ENCODE data around the gene DYNLT2.
"Not testable (repeated sequence)": the region's sequence is repeated elsewhere in the genome, so short reads cannot be mapped to it uniquely, and the experiment has no call there.

DYNLT2 gene

DNA sequence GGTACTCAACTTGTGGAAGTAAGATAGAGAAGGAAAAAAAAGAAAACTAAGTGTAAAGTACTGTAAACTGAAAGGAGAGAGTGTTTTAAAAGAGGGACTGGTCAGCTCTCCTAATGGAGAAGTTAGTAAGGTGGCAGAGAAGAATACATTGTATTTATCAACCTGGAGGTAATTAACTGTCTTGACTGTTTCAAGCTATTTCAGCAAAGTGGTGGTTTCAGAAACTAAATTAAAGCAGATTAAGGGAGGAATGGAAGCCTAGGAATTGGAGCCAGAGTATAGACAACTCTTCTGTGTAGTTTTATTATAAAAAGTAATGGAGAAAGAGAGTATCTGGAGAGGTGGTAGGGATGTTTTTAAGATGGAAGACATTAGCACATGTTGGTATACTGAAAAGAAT, 24.4 kb downstream of the DYNLT2 start:
- DNase-seq: no peak

DNA sequence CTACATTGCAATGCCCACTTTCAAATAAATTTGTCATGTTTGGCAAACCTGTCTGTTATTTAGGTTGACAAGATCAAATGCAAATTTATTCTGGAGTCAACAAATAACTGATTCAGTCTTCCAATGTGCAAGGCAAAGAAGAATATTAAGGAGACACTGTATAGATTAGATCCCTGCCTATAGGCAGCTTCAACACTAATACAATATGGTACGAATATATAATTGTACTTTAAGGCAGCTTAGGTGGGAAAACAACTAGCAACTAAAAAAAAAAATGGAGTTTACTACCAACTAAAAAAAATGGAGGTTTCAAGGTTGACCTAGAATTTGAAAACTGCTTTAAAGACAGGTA, 25.3 kb downstream of the DYNLT2 start:
- DNase-seq: no peak

DNA sequence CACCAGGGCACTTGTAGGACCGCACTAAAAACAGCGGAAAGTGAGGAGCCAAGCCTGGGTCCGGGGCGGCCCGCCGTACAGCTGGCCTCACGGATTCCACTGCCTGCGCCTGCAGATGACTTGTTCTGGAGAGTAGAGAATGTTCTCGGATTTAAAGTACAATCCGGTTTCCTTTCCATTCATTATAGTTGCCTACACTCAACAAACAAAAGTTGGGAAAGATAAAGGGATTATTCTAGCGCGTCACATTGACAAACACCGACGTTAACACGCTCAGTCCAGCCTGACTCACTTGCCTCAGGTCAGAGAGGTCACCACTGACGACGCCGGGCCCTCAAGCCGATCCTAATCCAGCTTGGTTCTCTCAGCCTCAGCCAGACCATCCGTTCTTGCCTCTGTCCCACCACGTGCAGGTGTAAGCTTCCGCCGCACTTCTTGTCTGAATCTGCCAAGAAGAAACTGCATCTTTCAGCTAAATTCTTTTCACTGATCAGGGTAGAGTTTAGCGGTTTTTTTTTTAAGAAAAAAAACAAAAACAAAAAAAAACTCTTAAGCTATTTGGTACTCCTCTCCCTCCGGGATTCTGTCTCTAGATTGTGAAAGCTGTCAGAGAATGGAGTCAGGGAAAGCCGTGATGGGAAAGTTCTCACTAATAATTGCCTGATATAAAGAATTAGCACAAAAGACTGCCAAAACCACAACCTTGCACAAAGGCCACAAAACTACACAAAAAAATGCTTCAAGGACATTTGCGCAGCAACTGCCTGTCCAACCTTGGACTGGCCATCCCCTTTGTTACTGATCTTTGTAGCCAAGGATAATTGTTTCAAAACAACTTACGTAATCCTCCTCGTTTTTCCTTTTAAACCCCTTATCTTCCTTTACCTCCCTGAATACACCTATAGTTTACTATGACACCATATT, 26.0 kb downstream of the DYNLT2 start:
- no peak for DNase-seq

DNA sequence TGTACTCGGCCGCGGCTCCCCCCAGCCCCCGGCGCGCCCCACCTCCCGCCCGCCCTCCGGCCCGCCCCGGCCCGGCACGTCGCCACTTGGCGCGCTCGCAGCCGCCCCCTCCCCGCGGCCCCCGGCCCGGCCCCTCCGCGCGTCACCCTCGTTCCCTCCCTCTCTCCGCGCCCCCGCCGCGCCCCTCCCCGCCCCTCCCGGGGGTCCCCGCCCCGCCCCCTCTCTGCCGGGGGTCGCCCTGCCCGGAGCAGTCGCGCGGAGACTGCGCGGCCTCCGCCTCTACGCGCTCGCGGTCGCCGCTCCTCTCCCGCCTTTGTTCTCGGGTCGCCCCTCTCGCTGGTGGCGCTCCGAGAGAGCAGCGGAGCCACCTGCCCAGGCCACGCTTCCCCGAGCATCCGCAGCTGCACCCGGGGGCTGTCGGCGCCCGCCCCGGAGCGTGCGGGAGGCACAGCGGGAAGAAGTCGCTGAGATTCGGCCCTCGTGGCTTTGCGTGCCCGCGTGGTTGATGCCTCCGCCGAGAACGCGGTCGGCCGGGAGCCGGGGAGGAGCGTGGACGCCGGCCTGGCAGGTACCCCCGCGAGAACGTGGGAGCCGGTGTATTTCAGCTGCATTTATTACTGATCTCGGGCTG, 26.8 kb downstream of the DYNLT2 start, which contains the start of gene PHF10:
PHF10 (minus strand) TSS at position 7 of the 631 bp plus-strand sequence. CDS start 569 bp downstream, outside the sequence.
- peak; percentile 64 for DNase-seq

DNA sequence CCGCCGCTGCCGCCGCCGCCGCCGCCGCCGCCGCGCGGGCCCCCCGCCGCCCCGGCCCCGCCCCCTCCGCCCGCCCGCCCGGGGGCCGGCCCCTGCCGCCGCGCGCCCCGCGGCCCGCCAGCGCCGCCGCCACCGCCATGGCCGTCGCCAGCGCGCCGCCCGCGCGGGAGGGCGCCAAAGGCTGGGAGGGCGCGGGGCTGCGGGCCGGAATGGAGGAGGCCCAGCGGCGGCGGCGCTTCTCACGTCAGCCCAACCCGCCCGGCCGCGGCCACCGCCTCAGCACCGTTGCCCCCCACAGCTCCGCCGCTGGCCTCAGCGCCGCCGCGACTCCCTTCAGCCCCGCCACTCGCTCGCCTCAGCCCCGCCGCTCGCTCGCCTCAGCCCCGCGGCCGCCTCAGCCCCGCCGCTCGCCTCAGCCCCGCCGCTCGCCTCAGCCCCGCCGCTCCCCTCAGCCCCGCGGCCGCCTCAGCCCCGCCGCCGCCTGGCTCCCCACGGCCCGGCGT, 27.3 kb downstream of the DYNLT2 start:
- peak; percentile 35 for DNase-seq

DNA sequence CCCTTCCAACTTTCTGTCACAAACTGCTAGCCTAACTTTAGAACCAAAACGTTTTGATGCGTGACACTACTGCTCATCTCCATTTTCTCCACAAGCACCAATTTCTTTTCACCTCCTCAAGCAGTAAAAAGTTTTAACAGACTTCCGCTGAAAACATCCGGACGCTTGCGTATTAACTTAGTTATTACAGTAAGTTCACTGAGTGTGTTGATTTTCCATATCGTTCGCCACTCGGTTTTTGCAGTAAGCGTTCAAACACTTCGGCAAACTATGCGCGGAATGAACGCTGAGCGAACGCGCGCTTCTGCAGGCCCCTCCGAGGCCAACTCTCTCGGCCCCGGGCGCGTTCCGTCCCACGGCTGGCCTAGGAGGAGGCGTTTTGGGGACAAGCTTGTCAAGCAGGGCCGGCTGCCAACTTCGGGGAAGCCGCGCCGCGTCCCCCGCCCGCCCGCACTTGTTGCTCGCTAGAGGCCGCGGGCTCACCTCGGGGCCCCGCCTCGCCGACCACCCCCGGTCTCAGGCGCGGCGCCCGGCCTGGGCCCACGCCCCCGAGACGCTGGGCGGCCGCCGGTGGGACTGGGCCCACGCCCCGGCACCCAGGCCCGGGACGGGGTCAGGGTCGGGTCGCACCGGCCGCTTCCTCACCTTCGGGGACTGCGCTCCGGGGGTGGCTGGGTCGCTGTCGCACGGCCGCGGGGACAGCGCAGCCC, 28.0 kb downstream of the DYNLT2 start:
- DNase-seq: peak; percentile 55

DNA sequence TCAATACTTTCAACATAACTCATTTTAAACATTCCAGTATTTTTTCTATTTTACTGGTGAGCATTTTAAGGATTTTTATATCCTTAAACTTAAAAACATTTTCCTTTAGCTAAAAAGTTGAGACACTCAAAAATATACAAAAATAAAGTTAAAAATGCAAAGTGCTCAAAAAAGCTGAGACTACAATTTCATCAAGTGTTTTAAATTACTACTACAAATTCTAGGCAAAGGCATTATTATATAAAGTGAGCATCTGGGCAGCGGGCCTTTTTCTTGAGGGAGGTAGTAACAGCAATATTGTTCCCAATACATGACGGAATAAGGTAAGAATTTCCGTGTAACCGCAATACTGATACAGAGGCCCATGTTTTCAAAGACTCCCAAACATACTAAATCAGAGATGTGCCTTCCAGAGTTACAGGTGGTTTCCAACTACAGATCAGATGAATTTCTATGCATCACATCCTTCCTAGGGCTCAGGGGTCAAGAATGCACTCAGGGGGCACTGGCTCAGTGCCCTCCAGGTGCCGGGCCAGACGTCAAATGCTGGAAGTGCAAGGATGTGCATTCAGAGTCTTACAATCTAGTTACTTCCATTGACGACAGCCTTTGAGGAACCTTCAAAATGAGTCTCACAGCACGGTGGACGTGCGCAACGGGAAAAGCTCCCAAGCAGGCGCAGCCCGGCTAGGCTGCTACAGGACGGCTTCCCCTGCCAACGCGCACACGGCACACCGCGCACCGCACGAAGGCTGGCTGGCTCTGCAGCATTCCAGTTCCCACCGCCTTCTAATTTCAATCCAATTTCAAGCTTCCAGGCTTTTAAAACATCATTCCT, 28.8 kb downstream of the DYNLT2 start:
- DNase-seq: peak; percentile 34

DNA sequence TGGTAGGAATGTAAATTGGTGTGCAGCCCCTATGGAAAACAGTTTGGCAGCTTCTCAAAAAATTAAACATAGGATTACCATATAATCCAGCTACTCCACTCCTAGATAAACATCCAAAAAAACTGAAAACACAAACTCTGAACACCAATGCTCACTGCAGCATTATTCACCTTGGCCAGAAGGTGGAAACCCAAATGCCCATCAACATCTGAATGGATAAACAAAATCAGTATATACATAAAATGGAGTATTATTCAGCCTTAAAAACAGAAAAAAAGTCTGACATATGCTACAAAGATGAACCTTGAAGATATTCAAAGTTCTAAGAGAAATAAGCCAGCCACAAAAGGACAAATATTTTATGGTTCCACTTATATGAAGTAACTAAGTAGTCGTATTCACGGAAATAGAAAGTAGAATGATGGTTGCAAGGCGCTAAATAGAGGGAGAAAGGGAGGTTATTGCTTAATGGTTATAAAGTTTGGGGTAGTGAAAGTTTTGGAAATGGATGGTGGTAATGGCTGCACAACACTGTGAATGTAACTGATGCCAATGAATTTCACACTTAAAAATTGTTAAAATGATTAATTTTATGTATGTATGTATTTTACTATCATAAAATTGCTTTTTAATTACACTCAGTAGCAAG, 31.0 kb downstream of the DYNLT2 start:
- no peak for DNase-seq

DNA sequence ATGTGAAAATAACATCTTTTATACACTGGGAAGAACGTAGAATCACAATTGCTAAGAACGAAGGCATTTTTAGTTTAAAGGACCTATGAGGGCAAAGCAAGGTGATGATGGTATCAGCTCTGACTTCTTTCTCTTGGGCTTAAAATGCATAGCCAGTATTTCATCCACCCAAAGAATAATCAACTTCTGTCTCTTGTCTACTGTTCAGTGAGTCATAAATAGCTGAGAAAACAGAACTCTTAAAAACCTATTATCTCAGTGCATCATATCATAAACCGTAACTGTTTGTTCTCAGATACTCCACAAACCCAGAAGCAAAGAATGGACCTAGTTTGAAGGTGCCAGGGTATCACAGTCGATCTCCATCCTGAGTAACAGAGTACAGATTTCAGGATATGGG, 32.3 kb downstream of the DYNLT2 start:
- no peak for DNase-seq

DNA sequence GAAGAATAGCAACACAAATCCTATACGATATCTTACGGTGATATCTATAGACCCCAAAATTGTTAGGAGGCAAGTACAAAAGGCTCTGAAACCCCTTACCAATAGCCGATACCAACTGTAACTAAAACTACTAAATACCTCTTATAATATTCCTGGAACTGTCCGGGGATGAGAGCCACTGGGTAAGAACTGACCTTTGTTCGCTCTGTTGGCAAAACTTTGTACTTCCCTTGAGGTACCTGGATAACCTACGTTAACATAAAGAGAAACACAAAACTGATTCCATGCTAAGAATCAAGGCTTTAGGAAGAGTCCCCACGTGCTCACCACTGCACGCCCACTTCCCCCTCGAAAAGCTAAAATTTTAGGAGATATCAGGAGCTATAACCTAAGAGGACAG, 36.8 kb downstream of the DYNLT2 start:
- DNase-seq: no peak

DNA sequence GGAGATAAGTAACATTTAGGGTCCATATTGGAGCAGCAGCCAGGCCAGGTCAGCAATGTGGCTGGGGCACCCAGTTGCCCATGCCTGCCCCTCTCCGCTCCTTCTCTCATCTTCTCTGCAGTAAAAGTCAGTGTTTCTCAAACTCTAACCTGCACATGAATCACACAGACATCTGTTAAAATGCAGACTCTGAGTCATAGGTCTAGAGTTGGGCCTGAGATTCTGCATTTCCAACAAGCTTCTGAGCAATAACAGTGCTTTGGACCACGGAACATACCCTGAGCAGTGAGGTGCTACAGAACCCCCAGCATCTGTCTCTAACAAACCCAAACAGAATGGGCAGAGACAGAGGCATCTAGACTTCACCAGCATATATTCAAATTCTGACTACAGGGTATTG, 37.2 kb downstream of the DYNLT2 start:
- DNase-seq: no peak

DNA sequence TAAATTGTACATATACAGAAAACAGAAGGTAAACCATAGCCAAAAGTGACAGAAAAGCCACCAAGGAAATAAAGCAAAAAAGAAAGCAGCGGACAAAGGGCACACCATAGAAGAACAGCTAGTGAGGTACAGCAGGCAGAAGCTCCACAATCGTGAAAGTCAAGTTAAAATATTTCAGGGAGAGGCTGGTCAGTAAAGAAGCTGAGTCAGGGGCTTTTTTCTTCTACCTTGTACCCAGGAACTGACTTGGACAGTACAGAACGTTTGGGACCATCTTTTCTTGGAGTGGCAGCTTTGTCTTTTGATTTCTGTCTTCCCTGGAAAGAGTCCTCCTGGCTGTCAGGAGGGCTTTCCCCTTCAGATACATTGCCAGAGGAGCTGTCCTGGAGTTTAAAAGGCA, 41.4 kb downstream of the DYNLT2 start:
- no peak for DNase-seq

DNA sequence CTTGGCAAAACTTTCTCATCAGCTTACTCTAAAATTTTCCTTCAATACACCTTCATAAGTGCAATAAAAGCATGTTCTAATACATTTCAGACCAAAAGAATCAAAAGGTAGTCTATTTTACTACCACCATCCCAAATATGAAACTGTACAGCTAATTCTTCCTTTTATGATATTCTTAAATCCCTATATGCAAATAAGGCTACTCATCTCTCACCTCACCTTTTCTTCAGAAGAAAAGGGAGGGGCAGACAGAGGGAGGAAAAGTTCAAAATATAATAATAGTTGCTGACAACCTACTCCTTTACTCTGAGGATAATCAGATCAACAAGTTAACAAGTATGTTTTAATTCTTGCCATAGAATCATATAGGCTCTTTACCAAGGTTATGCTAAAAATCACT, 42.1 kb downstream of the DYNLT2 start:
- no peak for DNase-seq

DNA sequence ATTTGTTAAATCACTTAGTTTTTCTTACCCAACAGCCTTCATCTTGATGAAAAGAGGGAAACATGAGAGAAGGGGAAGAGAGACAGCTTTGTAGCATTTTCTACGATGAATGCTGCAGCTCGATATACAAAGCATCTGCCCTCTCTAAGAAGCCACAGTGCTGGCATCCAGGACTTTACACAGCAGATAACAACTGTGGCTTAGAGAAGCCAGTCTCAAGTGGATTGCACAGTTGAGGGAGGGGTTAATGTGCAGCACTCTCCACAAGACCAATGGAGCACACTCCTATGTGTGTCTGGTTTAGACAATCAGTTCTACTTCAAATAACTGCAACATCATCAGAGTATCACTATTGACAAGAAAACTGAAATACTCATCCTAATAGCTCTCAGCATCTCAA, 43.6 kb downstream of the DYNLT2 start:
- no peak for DNase-seq

DNA sequence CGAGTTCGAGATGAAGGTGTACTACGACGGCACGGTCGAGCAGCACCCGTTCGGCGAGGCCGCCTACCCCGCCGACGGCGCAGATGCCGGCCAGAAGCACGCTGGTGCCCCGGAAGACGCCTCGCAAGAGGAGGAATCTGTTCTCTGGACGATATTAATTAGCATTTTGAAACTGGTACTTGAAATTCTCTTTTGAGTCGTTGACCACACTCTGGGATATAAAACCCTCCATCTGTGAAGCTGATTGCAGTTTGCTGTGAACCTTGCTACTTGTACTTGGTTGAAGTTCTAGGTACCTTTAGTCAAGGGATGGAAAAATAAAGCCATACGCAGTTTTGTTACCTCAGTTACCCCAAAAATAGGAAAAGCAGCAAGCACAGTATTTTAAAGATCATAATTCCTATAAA, 48.5 kb downstream of the DYNLT2 start:
- no peak for DNase-seq

DNA sequence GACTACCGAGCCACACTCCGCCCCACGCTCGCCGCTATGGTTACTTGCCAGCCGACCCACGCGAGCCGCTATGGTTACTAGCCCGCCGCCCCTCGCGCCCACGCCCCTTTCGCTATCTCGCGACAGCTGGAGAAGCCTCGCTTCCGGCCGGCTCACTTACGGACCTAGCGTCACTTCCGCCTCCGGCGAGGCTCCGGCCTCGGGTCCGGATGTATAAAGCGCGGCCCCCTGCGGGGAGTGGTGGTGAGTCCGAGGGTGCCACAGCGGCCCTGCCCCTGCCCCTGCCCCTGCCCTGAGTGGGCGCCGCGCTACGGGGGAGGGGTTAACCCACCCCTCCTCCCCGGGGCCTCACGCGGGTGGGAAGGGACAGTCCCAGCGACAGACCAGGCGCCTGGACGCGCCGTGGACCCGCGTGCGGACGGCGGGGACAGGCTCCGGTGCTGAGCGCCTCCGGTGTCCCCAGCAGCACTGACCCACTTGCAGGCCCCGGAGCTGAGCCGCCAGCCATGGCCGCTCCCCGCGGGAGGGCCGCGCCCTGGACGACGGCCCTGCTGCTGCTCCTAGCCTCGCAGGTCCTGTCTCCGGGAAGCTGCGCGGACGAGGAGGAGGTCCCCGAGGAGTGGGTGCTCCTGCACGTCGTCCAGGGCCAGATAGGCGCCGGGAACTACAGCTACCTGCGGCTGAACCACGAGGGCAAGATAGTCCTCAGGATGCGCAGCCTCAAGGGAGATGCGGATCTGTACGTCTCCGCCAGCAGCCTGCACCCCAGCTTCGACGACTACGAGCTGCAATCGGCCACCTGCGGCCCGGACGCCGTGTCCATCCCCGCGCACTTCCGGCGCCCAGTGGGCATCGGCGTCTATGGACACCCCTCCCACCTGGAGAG, 49.2 kb downstream of the DYNLT2 start, which contains the start of the genes C6orf120 and WDR27:
C6orf120 (plus strand) TSS at position 173 of the 886 bp plus-strand sequence; CDS start at position 507, 334 bp downstream.
WDR27 (minus strand) TSS at position 76 of the 886 bp plus-strand sequence. CDS start 13,024 bp downstream, outside the sequence.
- DNase-seq: peak; percentile 96

DNA sequence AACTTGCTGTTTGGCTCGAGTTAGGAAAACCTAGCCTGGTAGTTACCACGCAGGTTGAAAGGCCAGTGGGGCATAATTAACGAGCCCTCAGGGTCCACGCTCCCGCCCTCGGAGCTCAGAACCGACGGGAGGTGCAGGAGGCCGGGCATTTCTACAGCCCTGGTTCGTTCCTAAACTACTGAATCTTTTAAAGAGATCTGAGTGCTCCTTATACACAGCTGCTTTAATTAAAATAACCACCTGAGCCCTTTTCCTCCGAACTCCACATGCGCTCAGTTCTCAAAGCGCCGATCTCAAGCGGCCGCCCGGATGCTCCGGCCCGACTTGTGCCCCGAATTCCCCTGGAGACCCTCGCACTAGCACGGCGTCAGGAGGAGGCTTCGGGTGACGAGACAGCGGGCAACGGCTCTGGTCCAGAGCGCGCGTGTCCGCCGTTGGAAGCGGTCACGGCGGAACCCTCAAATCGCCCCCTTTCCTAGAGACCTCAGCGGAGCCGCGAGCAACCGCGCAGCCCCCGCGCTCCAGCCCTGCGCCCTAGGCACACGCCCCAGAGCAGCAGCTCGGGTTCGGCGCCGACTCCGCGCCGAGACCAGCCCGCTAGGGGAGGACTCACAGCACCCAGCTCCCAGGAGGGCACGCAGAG, 49.9 kb downstream of the DYNLT2 start:
- no peak for DNase-seq

DNA sequence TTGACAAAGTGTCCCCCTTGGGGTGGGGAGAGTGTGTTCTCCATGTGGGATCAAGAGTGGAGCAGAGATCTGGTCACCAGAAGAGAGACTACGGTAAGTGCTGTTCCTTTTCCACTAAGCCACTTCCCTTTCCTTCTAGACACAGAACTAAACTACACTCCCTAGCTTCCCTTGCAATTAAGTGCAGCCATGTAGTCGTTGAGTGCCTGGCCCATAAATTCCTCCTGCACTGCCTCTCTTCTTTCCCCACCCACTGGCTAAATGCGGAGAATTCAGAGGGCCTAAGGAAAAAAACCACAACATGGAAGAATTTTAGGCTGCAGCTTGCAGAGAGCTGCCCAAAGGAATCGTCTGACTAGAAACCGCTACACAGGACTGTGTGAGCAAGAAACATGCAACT, 51.1 kb downstream of the DYNLT2 start:
- no peak for DNase-seq

DNA sequence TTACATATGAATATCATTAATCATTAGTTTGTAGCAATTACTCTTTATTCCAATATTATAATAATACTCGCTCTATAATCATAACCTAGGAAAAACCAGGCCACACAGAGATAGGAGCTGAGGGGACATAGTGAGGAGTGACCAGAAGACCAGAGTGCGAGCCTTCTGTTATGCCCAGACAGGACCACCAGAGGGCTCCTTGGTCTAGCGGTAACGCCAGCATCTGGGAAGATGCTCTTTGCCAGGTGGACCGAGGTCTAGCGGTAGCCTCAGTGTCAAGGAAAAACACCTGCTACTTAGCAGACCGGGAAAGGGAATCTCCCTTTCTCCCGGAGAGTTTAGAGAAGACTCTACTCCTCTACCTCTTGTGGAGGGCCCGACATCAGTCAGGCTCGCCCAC, 54.3 kb downstream of the DYNLT2 start:
- not testable (repeated sequence) for DNase-seq

DNA sequence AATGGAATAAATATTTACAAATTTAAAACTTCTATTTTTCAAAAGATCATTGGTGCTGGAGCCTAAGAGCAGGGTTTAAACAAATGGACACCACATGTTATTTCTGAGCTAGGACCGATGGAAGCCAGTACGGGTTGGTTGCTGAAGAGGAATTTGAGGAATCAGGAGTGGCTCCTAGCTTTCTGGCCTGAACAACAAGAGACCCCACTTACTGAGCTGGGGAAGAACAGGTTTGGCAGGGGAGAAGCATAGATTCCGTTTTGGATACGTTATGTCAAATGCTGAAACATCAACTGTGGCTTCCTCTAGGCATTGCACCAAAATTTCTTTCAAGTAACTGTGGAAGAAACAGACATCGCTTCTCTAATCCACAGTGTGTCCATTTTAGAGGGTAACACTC, 56.2 kb downstream of the DYNLT2 start:
- DNase-seq: no peak

All from activated CD4-positive, alpha-beta T cell treated with anti-CD3 and anti-CD28 coated beads, Interleukin-2, amount 50 U/mL, for 1 hour (primary cell).